Right lobe of liver (tissue), 4 donors: ENCODE measurements around the gene ELFN1.

Experiments
- CTCF ChIP-seq, 4 donors: fragments of 200-600 bp in 3 of 4; fragments of 450-650 bp in 1 of 4; IDR thresholded peaks; one replicate each; pipeline versions ENCODE4 v1.5.1 to v1.8.0; 2016 to 2022; ENCODE audit warnings: antibody characterized with exemption in 4 of 4, mild to moderate bottlenecking in 2 of 4
- POLR2A ChIP-seq: fragments of 450-650 bp; IDR thresholded peaks from one replicate; pipeline ENCODE4 v1.6.1; 2017; ENCODE audit warnings: antibody characterized with exemption, mild to moderate bottlenecking
- donor health status: DM: no; HTN: no; CAD: no.
- donor health status: DM: no; HTN: no; CAD: no.
- donor health status: DM: no; HTN: yes; CAD: no.

- TF ChIP-seq CTCF (IDR thresholded peaks at IDR 0.05): no peak
- no peak for TF ChIP-seq POLR2A
Measured at GRCh38 chr7:1666317-1666822, 3.7 kb upstream of the ELFN1 start.
